Pulmonary artery endothelial cell (primary cell): ENCODE data around the gene MPC1. TPM values are rescaled to one million over a fixed set of nuclear protein-coding genes. Genes with fewer than 3 reads are reported as not detected.
A peak's percentile ranks its signal among the peaks of the same experiment; 100 is the strongest.

ENCODE experiments used
- DNase-seq: peaks from one replicate; pipeline ENCODE4 v3.0.0-alpha.2; 2011; ENCODE audit warnings: low read depth, low spot score
- total RNA-seq: library from RNA; depleted of rRNA; stranded (reverse); fragments of >200 nt; gene quantifications from 2 replicates; pipeline ENCODE4 v1.2.3, GENCODE V29; 2014

Gene MPC1
- 21.7 and 24.6 TPM in 2 replicates for total RNA-seq

DNA sequence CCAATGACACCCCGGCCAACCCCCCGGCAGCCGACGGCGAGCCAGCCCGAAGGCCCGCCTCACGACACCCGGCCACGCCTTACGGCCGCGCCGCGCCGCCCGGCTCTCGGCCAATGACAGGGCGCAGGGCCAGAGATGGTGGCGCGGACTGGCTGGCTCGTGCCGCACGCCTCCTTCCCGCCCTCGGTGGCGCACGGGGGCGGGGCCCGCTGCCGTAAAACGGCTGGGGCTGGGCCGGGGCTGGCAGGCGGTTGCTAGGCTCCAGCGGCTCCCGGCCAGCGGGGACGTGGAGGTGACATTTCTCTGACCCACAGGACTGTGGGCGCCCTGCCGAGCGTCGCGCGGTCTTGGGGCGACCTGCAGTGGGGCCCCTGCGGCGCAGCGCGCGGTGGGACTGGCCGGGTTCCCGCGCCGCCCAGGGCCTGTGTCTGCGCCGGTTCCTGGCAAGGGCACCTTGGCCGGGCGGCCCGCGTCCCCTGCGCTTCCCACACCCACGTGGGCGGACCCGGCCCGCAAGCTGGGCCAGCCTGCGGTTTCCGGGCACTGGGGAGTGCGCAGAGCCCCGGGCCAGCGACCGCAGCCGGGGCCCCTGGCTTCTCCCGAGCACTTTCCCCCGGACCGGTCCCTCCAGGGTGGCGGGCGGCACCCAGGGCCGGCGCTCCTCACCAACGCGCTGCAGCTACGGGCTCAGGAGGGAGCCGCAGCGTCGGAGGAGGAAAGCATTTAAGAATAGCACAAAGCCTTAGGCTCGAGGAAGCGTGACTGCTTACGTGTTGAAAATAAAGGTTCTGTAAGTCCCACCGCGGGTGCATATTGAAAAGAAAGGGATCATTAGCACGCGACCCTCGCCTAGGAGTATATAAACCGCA, at the start of gene MPC1:
Gene MPC1 (minus strand): TSS at position 8 of the 869 bp plus-strand sequence. CDS start 64 bp downstream, outside the sequence.
- peak; percentile 80 for DNase-seq

DNA sequence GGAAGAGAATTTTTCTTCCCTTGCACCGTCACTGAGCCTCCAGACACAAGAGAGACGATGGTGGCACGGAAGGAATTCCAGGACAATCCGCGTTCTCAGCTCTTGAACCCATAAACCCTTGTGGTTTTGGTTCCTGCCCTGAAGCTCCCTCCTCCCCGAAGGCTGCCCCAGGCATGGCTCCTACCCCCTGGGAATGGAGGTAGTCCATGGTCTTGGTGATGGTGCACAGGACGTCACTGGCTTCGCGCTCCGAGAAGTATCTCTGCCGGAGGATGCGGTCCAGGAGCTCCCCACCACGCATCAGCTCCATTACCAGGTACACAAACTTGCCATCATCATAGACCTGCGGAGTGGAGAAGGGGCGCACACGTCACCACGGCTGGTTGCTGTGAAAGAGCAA, 47.5 kb upstream of the MPC1 start:
- DNase-seq = no peak

GRCh38 chr6:166424431-166424830, 41.7 kb upstream of the MPC1 start:
- no peak for DNase-seq

DNA sequence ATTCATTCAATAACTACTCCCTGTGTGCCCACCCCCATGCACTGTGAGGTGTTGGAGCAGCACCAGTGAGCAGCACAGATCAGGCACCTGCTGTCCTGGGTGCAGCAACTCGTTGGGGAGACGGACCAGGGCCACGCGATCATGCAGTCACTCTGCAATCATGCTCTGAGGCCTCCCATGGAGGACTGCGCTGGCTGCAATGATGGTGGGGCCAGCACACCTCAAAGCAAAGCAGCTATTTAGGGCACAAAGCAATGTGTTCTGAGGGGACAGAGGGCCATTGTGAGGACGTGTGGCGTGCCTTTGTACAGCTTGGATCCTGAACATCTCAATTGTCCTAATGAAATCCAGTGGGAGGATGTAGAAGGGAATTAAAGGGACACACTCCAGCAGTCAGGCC, 41.0 kb upstream of the MPC1 start:
- no peak for DNase-seq

DNA sequence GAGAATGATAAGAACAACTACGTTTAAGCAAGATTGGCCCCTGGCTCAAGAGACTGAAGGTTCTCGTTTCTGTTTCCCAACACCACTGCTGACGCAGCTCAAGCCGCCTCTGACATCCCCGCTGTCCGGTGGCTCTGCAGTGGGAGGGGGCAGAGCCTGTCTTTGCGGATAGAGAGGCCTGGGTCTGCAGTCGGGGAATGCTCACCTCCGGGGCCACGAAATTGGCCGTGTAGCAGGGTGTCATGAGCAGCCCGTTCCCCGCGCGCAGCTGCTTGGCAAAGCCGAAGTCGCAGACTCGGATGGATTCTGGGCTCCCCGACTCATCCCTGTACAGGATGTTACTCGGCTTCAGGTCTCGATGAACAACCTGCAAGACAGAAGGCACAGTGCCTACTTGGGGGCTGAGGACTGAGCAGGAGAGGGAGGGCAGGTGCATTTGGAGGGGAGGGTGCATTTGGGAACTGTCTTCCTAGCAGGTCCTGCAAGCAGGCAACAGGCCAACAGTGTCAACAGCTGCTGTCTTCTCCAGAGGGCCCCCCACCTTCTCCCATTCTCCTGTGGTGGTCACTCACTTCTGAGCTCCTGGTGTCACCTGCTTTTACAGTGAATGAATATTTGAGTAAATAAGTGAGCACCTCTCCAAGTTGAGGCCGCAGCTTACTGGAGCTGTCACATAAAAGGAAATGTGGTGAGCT, 40.5 kb upstream of the MPC1 start:
- DNase-seq = no peak

GRCh38 chr6:166422201-166422940, 39.6 kb upstream of the MPC1 start:
- DNase-seq = no peak

DNA sequence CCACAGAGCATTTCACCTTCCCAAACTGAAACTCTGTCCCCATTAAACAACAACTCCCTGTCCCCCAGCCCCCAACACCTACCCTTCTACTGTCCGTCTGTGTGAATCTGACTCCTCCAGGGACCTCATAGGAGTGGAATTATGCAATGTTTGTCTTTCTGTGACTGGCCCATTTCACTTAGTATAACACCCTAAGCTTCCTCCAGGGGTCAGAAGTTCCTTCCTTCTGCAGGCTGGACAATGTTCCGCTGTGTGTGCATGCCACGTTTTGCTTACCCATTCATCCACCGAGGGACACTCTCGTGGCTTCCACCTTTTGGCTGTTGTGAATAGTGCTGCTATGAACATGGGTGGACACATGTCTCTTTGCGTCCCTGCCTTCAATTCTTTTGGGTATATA, 37.6 kb upstream of the MPC1 start:
- no peak for DNase-seq

- no peak for DNase-seq
Observed at GRCh38 chr6:166419717-166420116, 37.0 kb upstream of the MPC1 start.

GRCh38 chr6:166419286-166419685, 36.5 kb upstream of the MPC1 start:
- no peak for DNase-seq

DNA sequence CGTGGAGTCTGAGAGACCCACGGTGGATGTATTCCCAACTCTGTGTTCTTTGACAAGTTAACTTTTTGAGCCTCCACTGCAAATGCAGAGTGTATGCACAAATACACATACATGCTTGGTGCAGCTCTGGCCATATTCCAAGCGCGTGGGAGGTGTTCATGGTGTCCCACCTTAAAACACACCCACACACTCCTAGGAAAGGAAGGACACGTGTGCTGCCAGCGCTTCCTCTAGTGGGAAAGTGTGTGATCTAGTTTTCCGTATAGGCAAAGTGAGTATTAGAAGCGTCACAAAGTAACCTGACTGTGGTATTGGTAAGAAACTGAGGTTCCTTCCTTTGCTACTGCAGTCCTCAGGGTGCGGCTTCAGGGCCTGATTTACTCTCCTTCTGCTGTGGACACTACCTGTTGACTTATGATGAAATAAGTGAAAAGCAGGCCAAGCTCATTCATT, 36.0 kb upstream of the MPC1 start:
- DNase-seq = no peak

GRCh38 chr6:166417285-166417691, 34.5 kb upstream of the MPC1 start:
- no peak for DNase-seq

GRCh38 chr6:166415833-166416347, 33.1 kb upstream of the MPC1 start:
- no peak for DNase-seq

GRCh38 chr6:166415306-166415705, 32.6 kb upstream of the MPC1 start:
- no peak for DNase-seq

DNA sequence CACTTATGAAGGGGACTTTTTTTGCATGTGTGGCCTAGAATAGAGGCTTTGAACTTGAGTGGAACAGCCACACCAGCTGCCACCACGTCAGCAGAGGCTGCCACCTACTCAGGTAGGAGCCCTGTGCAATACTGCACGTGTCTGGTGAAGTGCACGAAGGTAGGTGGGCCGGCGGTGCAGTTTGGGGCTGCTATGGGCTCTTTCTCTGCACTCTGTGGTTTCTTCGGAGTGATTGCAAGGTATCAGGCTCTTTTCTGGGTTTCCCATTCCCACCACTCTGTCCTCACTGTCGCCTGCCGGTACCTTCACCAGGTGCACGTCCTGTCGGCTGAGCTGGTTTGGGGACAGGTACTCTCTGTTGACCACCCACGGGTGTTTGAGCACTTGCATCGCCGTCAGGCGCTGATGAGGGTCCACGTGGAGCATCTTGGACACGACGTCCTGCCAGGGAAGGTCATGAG, 30.8 kb upstream of the MPC1 start:
- no peak for DNase-seq

- DNase-seq = no peak
Observed at GRCh38 chr6:166412911-166413384, 30.2 kb upstream of the MPC1 start.

- DNase-seq = no peak
Observed at GRCh38 chr6:166412156-166412910, 29.6 kb upstream of the MPC1 start.

DNA sequence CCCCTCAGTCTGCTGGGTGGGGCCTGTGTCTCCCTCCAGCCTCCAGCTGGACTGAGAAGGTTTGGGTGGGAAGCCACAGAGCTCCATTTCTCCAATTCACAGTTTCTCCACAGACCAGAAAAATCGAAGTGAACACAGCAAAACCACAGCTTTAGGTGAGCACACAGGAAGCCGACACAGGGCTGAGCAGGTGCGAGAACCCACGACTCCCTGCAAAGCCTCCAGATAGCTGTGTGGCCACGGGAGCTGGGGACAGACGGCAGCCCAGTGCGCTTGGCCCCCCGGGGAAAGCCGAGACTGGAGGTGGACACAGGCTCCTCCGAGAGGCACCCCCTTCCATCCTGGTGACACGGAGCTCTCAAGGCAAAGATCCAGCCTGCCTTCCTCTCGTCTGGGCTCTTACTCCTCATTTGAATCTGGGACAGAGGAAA, 29.0 kb upstream of the MPC1 start:
- DNase-seq = no peak

DNA sequence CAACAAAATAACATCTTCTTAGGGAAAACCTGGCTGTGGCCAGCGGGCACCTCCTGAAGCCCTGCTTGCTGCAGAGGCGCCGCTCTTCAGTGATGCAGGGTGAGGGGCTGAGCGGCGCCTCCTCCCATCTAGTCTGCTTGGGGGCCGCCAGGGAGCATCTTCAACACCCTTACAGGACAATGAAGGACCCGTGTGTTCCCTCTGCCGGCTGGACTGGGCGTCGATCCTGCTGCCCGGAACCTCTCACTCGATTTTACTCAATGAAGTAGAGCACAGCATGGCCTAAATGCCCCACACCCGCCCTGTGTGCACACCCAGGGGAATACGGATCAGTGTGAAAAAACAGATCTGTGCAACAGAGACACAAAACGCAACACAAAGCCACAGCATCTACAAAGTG, 28.5 kb upstream of the MPC1 start:
- no peak for DNase-seq

DNA sequence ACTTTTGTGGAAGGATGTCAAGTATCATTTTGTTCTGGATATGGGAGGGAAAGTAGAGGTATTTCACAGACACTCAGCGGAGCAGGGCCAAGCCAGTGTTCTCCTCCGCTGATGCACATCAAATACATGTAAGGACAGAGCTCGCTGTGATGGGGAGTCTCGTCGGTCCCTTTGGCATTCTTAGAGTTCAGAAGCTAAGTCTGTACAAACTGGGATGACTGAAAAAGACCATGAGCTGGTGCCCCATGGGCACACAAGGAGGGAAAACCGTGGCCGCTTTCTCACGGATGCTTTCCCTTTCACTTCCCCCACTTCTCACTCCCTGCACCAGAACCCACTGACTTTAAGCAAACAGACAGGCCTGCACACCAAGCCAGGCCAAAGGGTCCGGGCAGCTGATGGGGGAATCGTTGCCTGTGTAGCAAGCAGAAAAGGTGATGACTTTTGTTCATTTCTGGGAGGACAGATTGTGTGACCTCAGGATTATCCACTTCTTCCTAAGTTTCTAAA, 27.7 kb upstream of the MPC1 start:
- no peak for DNase-seq

DNA sequence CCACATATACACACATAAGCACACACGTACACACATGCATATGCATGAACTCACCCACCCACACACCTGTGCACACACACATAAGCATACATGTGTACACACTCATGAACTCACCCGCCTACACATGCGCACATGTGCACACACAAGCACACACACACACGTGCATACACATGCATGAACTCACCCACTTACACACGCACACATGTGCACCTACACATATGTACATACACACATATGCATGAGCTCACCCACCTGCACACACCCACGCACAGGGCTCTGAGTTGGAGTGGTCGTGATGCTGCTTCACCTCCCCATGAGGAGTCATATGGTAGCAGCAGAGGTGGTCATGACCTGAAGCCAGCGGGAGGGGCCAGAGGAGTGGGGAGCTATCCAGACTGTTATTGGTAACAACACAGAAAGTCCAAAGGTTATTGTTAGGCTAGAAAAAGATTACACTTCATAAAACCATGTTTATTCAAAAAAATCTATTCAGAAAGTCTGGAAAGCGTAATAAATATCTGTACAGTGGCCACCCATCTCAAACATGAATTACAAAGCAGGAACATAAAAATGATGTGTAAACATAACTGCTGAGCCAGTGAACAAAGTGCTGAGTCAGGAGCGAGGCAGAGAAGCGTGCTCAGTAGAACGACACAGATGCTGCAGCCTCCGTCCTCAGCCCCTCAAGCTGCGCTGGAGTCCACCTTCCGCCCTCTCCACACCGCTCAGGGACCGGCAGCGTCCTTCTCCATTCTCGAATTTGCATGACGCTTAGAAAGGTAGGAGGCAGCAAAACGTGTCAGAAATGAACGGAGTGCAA, 26.4 kb upstream of the MPC1 start:
- no peak for DNase-seq
